ENCODE data around the gene PANK4.

The PANK4 gene

GRCh38 chr1:2475571-2475970, 50.8 kb downstream of the PANK4 start:
- DNase-seq: no peak

- no peak for DNase-seq
Measured at GRCh38 chr1:2474933-2475371, 51.4 kb downstream of the PANK4 start.

- no peak for DNase-seq
Measured at GRCh38 chr1:2474104-2474844, 52.1 kb downstream of the PANK4 start.

- DNase-seq: no peak
Measured at GRCh38 chr1:2473198-2473597, 53.2 kb downstream of the PANK4 start.

GRCh38 chr1:2472561-2473177, 53.7 kb downstream of the PANK4 start:
- DNase-seq: no peak

- no peak for DNase-seq
Measured at GRCh38 chr1:2472109-2472508, 54.3 kb downstream of the PANK4 start.

- DNase-seq: no peak
Measured at GRCh38 chr1:2471587-2472001, 54.8 kb downstream of the PANK4 start.

- DNase-seq: no peak
Measured at GRCh38 chr1:2471159-2471471, 55.3 kb downstream of the PANK4 start.

GRCh38 chr1:2470290-2471158, 55.9 kb downstream of the PANK4 start:
- DNase-seq: no peak

GRCh38 chr1:2469103-2469940, 57.1 kb downstream of the PANK4 start:
- DNase-seq: no peak

GRCh38 chr1:2468540-2468939, 57.9 kb downstream of the PANK4 start:
- DNase-seq: no peak

GRCh38 chr1:2468041-2468472, 58.3 kb downstream of the PANK4 start:
- DNase-seq: peak; percentile 15

- no peak for DNase-seq
Measured at GRCh38 chr1:2466958-2467554, 59.3 kb downstream of the PANK4 start.

GRCh38 chr1:2466270-2466665, 60.1 kb downstream of the PANK4 start:
- DNase-seq: no peak

- DNase-seq: no peak
Measured at GRCh38 chr1:2465371-2466269, 60.8 kb downstream of the PANK4 start.

- DNase-seq: peak; percentile 18
Measured at GRCh38 chr1:2463396-2463795, 63.0 kb downstream of the PANK4 start.

- DNase-seq: peak; percentile 17
Measured at GRCh38 chr1:2462819-2463218, 63.6 kb downstream of the PANK4 start.

GRCh38 chr1:2460996-2461751, 65.2 kb downstream of the PANK4 start:
- no peak for DNase-seq

- no peak for DNase-seq
Measured at GRCh38 chr1:2460203-2460602, 66.2 kb downstream of the PANK4 start.

GRCh38 chr1:2459757-2460156, 66.6 kb downstream of the PANK4 start:
- peak; percentile 4 for DNase-seq
